HEK293 (cell line): ENCODE measurements around the gene RBM14.

Source experiments
- CTCF ChIA-PET: fragments of 350-600 bp; formaldehyde crosslinking; extraction: SDS; loops from one replicate; lab custom pipeline; 2021; ENCODE audit warnings: antibody characterized with exemption; lab: Yijun Ruan, JAX
- POLR2A ChIA-PET: fragments of 300-600 bp; formaldehyde crosslinking; extraction: SDS; loops from one replicate; lab custom pipeline; 2020; ENCODE audit warnings: antibody characterized with exemption, inconsistent platforms; lab: Yijun Ruan, JAX
- H3K27ac ChIP-seq: fragments of 200-500 bp; sonication (Bioruptor generic); 2 replicates; pipeline ENCODE4 v1.5.1; 2014; ENCODE audit warnings: low read depth, low read length, control low read depth, inconsistent platforms; ENCODE audit errors: extremely low read depth
- H3K36me3 ChIP-seq, 2 experiments: fragments of 200-500 bp in 1 of 2; sonication (Bioruptor generic) in 1 of 2; 1 replicate in 1 of 2; 2 replicates in 1 of 2; pipeline ENCODE4 v1.5.1; 2014 to 2017; ENCODE audit warnings: inconsistent platforms in 2 of 2, low read length in 2 of 2; ENCODE audit not compliant: control insufficient read depth in 2 of 2, insufficient read depth in 1 of 2
- H3K4me1 ChIP-seq: fragments of 200-500 bp; sonication (Bioruptor generic); 2 replicates; pipeline ENCODE4 v1.5.1; 2014; ENCODE audit warnings: mild to moderate bottlenecking, low read length, inconsistent platforms; ENCODE audit not compliant: control insufficient read depth, insufficient read depth
- H3K4me3 ChIP-seq: 2 replicates; pipeline ENCODE4 v1.5.1; 2011; ENCODE audit warnings: low read depth, mild to moderate bottlenecking, control low read depth, low read length, moderate library complexity
- H3K9me3 ChIP-seq: fragments of 200-500 bp; sonication (Bioruptor generic); 2 replicates; pipeline ENCODE4 v1.5.1; 2014; ENCODE audit warnings: low read depth, low read length, inconsistent platforms; ENCODE audit not compliant: control insufficient read depth, insufficient read depth
- AEBP2 ChIP-seq: fragments of 450-650 bp; formaldehyde crosslinking; IDR thresholded peaks from 2 replicates; pipeline ENCODE4 v1.5.1; 2016; ENCODE audit warnings: missing biosample characterization, missing genetic modification characterization, borderline replicate concordance
- BCL11B ChIP-seq: fragments of 450-650 bp; formaldehyde crosslinking; IDR thresholded peaks from 2 replicates; pipeline ENCODE4 v1.5.1; 2016; ENCODE audit warnings: low read depth, missing biosample characterization, missing genetic modification characterization
- GLI4 ChIP-seq: fragments of 450-650 bp; formaldehyde crosslinking; IDR thresholded peaks from 2 replicates; pipeline ENCODE4 v1.5.1; 2016; ENCODE audit warnings: missing biosample characterization, missing genetic modification characterization
- IKZF3 ChIP-seq: fragments of 450-650 bp; IDR thresholded peaks from 2 replicates; pipeline ENCODE4 v1.5.0; 2018; ENCODE audit warnings: missing biosample characterization, mild to moderate bottlenecking, missing genetic modification characterization, moderate library complexity
- KLF7 ChIP-seq: fragments of 450-650 bp; formaldehyde crosslinking; IDR thresholded peaks from 2 replicates; pipeline ENCODE4 v1.5.1; 2016; ENCODE audit warnings: missing biosample characterization, missing genetic modification characterization, borderline replicate concordance
- MZF1 ChIP-seq: fragments of 450-650 bp; formaldehyde crosslinking; IDR thresholded peaks from 2 replicates; pipeline ENCODE4 v1.5.1; 2017; ENCODE audit warnings: missing biosample characterization, missing genetic modification characterization, borderline replicate concordance
- PRDM1 ChIP-seq: fragments of 450-650 bp; formaldehyde crosslinking; IDR thresholded peaks from 2 replicates; pipeline ENCODE4; 2016; ENCODE audit warnings: missing biosample characterization, missing genetic modification characterization
- SALL2 ChIP-seq: fragments of 450-650 bp; formaldehyde crosslinking; IDR thresholded peaks from 2 replicates; pipeline ENCODE4 v1.5.0; 2017; ENCODE audit warnings: missing biosample characterization, mild to moderate bottlenecking, missing genetic modification characterization, borderline replicate concordance
- SP3 ChIP-seq: fragments of 450-650 bp; formaldehyde crosslinking; IDR thresholded peaks from 2 replicates; pipeline ENCODE4 v1.5.1; 2016; ENCODE audit warnings: missing biosample characterization, missing genetic modification characterization
- ZBTB1 ChIP-seq: fragments of 450-650 bp; formaldehyde crosslinking; IDR thresholded peaks from 2 replicates; pipeline ENCODE4 v1.5.1; 2016; ENCODE audit warnings: missing biosample characterization, missing genetic modification characterization
- ZBTB17 ChIP-seq: fragments of 450-650 bp; formaldehyde crosslinking; IDR thresholded peaks from 2 replicates; pipeline ENCODE4 v1.5.1; 2016; ENCODE audit warnings: missing biosample characterization, missing genetic modification characterization
- ZBTB20 ChIP-seq: fragments of 450-650 bp; formaldehyde crosslinking; IDR thresholded peaks from 2 replicates; pipeline ENCODE4 v1.5.1; 2016; ENCODE audit warnings: missing biosample characterization, missing genetic modification characterization
- ZBTB7A ChIP-seq: fragments of 450-650 bp; formaldehyde crosslinking; IDR thresholded peaks from 2 replicates; pipeline ENCODE4 v1.5.1; 2016; ENCODE audit warnings: low read depth, missing biosample characterization, missing genetic modification characterization
- ZFHX2 ChIP-seq: fragments of 450-650 bp; formaldehyde crosslinking; conservative IDR thresholded peaks from 2 replicates; pipeline ENCODE4 v1.5.1; 2016; ENCODE audit warnings: missing biosample characterization, missing genetic modification characterization
- ZNF155 ChIP-seq: fragments of 450-650 bp; formaldehyde crosslinking; IDR thresholded peaks from 2 replicates; pipeline ENCODE4 v1.5.1; 2016; ENCODE audit warnings: missing biosample characterization, missing genetic modification characterization
- ZNF16 ChIP-seq: fragments of 450-650 bp; formaldehyde crosslinking; IDR thresholded peaks from 2 replicates; pipeline ENCODE4 v1.5.1; 2016; ENCODE audit warnings: low read depth, missing biosample characterization, missing genetic modification characterization
- ZNF248 ChIP-seq: fragments of 450-650 bp; formaldehyde crosslinking; IDR thresholded peaks from 2 replicates; pipeline ENCODE4 v1.5.1; 2017; ENCODE audit warnings: missing biosample characterization, missing genetic modification characterization
- ZNF274 ChIP-seq, 2 experiments: fragments of 200-500 bp in 1 of 2; fragments of 450-650 bp in 1 of 2; sonication (Bioruptor generic) in 1 of 2; formaldehyde crosslinking in 1 of 2; IDR thresholded peaks; 2 replicates each; pipeline versions ENCODE4 v1.5.1 to v1.6.1; 2014 to 2016; ENCODE audit warnings: borderline replicate concordance in 1 of 2, inconsistent platforms in 1 of 2, low read length in 1 of 2, missing biosample characterization in 1 of 2, missing genetic modification characterization in 1 of 2
- ZNF292 ChIP-seq: fragments of 450-650 bp; formaldehyde crosslinking; IDR thresholded peaks from 2 replicates; pipeline ENCODE4 v1.5.1; 2016; ENCODE audit warnings: low read depth, missing biosample characterization, missing genetic modification characterization, borderline replicate concordance
- ZNF366 ChIP-seq: fragments of 450-650 bp; formaldehyde crosslinking; conservative IDR thresholded peaks from 2 replicates; pipeline ENCODE4 v1.5.1; 2016; ENCODE audit warnings: missing biosample characterization, missing genetic modification characterization
- ZNF398 ChIP-seq: fragments of 450-650 bp; formaldehyde crosslinking; IDR thresholded peaks from 2 replicates; pipeline ENCODE4 v1.5.1; 2017; ENCODE audit warnings: missing biosample characterization, missing genetic modification characterization
- ZNF560 ChIP-seq: fragments of 450-650 bp; formaldehyde crosslinking; IDR thresholded peaks from 2 replicates; pipeline ENCODE4 v1.5.1; 2017; ENCODE audit warnings: missing biosample characterization, missing genetic modification characterization, borderline replicate concordance
- ZNF654 ChIP-seq: fragments of 450-650 bp; formaldehyde crosslinking; IDR thresholded peaks from 2 replicates; pipeline ENCODE4 v1.5.1; 2016; ENCODE audit warnings: low read depth, missing biosample characterization, missing genetic modification characterization
- ZNF664 ChIP-seq: fragments of 450-650 bp; formaldehyde crosslinking; IDR thresholded peaks from 2 replicates; pipeline ENCODE4 v1.5.1; 2016; ENCODE audit warnings: missing biosample characterization, missing genetic modification characterization
- ZNF768 ChIP-seq: fragments of 450-650 bp; formaldehyde crosslinking; IDR thresholded peaks from 2 replicates; pipeline ENCODE4 v1.5.1; 2018; ENCODE audit warnings: missing biosample characterization, mild to moderate bottlenecking, missing genetic modification characterization
- ZNF791 ChIP-seq: fragments of 450-650 bp; formaldehyde crosslinking; IDR thresholded peaks from 2 replicates; pipeline ENCODE4 v1.5.1; 2016; ENCODE audit warnings: missing biosample characterization, missing genetic modification characterization
- ZSCAN16 ChIP-seq: fragments of 450-650 bp; formaldehyde crosslinking; IDR thresholded peaks from 2 replicates; pipeline ENCODE4 v1.5.1; 2016; ENCODE audit warnings: missing biosample characterization, missing genetic modification characterization
- ZSCAN30 ChIP-seq: fragments of 450-650 bp; IDR thresholded peaks from 2 replicates; pipeline ENCODE4 v1.5.1; 2018; ENCODE audit warnings: missing biosample characterization, mild to moderate bottlenecking, missing genetic modification characterization, moderate library complexity
- TF ChIP-seq, protein P1 (sequence below): fragments of 450-650 bp; IDR thresholded peaks from 2 replicates; pipeline ENCODE4 v1.5.1; 2018; ENCODE audit warnings: missing biosample characterization, missing genetic modification characterization
- TF ChIP-seq, protein P2 (sequence below): fragments of 450-650 bp; formaldehyde crosslinking; IDR thresholded peaks from 2 replicates; pipeline ENCODE4 v1.5.1; 2016; ENCODE audit warnings: missing biosample characterization, missing genetic modification characterization

The RBM14 gene

DNA sequence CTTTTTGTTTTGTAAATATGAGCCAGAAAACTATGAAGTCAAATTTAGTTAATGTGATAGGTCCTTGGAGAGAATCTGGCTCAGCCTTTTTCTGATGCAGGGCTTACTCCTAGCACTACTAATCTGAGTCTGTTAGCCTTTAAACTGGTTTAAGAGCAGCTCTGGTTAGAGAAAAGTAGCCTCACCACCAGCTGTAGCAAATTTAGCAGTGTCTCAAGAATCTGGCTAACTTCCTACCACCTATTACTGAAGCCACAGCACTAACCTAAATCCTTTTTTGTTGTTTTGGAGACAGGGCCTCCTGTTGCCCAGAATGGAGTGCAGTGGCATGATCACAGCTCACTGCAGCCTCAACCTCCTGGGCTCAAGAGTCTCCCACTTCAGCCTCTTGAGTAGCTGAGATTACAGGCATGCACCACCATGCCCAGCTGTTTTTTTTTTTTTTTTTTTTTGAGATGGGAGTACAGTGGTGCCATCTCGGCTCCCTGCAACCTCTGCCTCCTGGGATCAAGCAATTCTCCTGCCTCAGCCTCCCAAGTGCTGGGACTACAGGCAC lies 47.4 kb downstream of the RBM14 start:
- CTCF ChIA-PET: interaction anchor here (1.2 kb wide), 1 partner anchor 15 kb away, joined by 5 read pairs; no protein-coding TSS in a partner anchor
- Histone ChIP-seq H3K36me3 (peaks cover 4 to 70% of the 10 kb centered on the region in 2 experiments), H3K4me3 (no peak overlapping the region), H3K4me1 (no peaks in the 10 kb centered on the region), H3K9me3 (no peaks in the 10 kb centered on the region), H3K27ac (no peak overlapping the region)
- POLR2A ChIA-PET: interaction anchor here (0.6 to 1.5 kb wide), 4 partner anchors 9 to 521 kb away, joined by 3 to 5 read pairs (median 3); partner anchors contain the start of gene RBM4B
- no peak for TF ChIP-seq ZNF16 (tag by site-specific recombination)
- TF ChIP-seq ZNF560 (tag by site-specific recombination): no peak
- no peak for TF ChIP-seq KLF7 (tag by site-specific recombination)
- no peak for TF ChIP-seq AEBP2 (tag by site-specific recombination)
- no peak for TF ChIP-seq ZBTB20
- no peak for TF ChIP-seq MZF1 (tag by site-specific recombination)
- no peak for TF ChIP-seq ZNF292 (tag by site-specific recombination)
- no peak for TF ChIP-seq BCL11B (tag by site-specific recombination)
- no peak for TF ChIP-seq ZNF366
- no peak for TF ChIP-seq ZFHX2 (tag by site-specific recombination)
- TF ChIP-seq SALL2 (tag by site-specific recombination): no peak
- no peak for TF ChIP-seq ZNF248 (tag by site-specific recombination)
- no peak for TF ChIP-seq PRDM1
- TF ChIP-seq IKZF3 (tag by site-specific recombination): no peak
- no peak for TF ChIP-seq ZBTB1 (tag by site-specific recombination)

GRCh38 chr11:66665369-66665768 lies 48.9 kb downstream of the RBM14 start:
- Histone ChIP-seq H3K36me3 (peaks cover 4 to 77% of the 10 kb centered on the region in 2 experiments), H3K27ac (no peak overlapping the region), H3K4me3 (no peak overlapping the region), H3K9me3 (no peaks in the 10 kb centered on the region), H3K4me1 (no peaks in the 10 kb centered on the region)
- CTCF ChIA-PET: no interaction called here
- POLR2A ChIA-PET: no interaction called here
- TF ChIP-seq ZNF155 (tag by site-specific recombination): no peak
- TF ChIP-seq ZBTB17 (tag by site-specific recombination): no peak
- TF ChIP-seq GLI4 (tag by site-specific recombination): no peak
- no peak for TF ChIP-seq ZNF664 (tag by site-specific recombination)
- no peak for TF ChIP-seq ZNF654
- no peak for TF ChIP-seq PRDM1
- TF ChIP-seq ZNF768 (tag by site-specific recombination): no peak
- TF ChIP-seq ZNF248 (tag by site-specific recombination): no peak
- TF ChIP-seq, protein P1, sequence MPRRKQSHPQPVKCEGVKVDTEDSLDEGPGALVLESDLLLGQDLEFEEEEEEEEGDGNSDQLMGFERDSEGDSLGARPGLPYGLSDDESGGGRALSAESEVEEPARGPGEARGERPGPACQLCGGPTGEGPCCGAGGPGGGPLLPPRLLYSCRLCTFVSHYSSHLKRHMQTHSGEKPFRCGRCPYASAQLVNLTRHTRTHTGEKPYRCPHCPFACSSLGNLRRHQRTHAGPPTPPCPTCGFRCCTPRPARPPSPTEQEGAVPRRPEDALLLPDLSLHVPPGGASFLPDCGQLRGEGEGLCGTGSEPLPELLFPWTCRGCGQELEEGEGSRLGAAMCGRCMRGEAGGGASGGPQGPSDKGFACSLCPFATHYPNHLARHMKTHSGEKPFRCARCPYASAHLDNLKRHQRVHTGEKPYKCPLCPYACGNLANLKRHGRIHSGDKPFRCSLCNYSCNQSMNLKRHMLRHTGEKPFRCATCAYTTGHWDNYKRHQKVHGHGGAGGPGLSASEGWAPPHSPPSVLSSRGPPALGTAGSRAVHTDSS: no peak
- TF ChIP-seq ZBTB7A: no peak
- no peak for TF ChIP-seq ZNF791 (tag by site-specific recombination)
- TF ChIP-seq ZNF398 (tag by site-specific recombination): no peak
- no peak for TF ChIP-seq ZSCAN16 (tag by site-specific recombination)
- no peak for TF ChIP-seq ZNF274 (IDR thresholded peaks at IDR 0.05; ENCODE audit: low read length)
- TF ChIP-seq ZNF274 (tag by site-specific recombination; IDR thresholded peaks at IDR 0.05; ENCODE audit: borderline replicate concordance): no peak
- no peak for TF ChIP-seq SP3 (tag by site-specific recombination)
- TF ChIP-seq, protein P2, sequence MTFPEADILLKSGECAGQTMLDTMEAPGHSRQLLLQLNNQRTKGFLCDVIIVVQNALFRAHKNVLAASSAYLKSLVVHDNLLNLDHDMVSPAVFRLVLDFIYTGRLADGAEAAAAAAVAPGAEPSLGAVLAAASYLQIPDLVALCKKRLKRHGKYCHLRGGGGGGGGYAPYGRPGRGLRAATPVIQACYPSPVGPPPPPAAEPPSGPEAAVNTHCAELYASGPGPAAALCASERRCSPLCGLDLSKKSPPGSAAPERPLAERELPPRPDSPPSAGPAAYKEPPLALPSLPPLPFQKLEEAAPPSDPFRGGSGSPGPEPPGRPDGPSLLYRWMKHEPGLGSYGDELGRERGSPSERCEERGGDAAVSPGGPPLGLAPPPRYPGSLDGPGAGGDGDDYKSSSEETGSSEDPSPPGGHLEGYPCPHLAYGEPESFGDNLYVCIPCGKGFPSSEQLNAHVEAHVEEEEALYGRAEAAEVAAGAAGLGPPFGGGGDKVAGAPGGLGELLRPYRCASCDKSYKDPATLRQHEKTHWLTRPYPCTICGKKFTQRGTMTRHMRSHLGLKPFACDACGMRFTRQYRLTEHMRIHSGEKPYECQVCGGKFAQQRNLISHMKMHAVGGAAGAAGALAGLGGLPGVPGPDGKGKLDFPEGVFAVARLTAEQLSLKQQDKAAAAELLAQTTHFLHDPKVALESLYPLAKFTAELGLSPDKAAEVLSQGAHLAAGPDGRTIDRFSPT (tag by site-specific recombination): no peak
- TF ChIP-seq ZSCAN30 (tag by site-specific recombination): no peak
